Measurements from ENCODE around the gene STKLD1.
"Not testable (repeated sequence)": the region's sequence is repeated elsewhere in the genome, so short reads cannot be mapped to it uniquely, and the experiment has no call there.

Gene STKLD1

DNA sequence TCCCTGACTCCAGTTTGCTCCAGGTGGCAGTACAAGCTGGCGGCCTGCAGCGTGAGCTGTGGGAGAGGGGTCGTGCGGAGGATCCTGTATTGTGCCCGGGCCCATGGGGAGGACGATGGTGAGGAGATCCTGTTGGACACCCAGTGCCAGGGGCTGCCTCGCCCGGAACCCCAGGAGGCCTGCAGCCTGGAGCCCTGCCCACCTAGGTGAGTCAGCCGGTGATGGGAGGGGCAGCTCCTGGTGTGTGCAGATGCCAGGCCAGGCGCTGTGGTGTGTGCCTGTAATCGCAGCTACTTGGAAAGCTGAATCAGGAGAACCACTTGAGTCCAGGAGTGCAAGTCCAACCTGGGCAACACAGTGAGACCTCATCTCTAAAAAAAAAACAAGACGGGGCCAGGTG lies 73.6 kb downstream of the STKLD1 start:
- no peak for DNase-seq

GRCh38 chr9:133451865-133452264 lies 75.7 kb downstream of the STKLD1 start:
- DNase-seq, result not testable (repeated sequence)

DNA sequence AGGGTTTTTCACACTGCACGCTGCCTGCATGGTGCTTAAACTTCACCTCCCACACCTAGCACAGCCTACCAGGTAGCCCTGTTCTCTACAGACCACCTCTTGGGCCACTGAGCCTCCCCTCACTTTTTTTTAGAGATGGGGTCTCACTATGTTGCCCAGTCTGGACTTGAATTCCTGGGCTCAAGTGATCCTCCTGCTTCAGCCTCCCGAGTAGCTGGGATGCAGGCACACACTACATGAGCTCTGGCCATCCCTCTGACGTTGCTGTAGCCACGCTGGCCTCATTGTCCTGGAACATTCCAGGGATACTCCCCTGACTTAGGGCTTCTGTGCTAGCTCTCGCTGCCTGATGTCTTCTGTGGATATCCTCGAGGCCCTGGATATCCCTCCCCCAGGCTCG lies 76.4 kb downstream of the STKLD1 start:
- no peak for DNase-seq

DNA sequence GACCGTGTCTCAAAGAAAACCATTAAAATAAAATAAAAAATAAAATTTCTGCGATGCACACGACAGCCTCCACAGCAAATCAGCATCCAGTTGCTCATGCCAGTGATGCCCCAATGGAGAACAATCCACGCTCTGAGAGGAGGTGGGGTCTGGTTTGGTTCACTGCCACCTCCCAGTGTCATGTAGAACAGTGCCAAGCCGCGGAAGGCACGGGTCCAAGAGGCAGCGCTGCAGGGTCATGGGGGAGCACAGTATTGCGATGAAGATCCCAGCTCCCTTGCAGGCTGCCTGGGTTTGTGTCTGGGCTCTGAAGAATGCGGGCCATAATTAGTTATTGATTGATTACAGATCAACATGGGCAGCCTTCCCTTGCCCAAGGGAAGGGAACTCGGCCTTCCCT lies 77.5 kb downstream of the STKLD1 start:
- DNase-seq, result no peak

DNA sequence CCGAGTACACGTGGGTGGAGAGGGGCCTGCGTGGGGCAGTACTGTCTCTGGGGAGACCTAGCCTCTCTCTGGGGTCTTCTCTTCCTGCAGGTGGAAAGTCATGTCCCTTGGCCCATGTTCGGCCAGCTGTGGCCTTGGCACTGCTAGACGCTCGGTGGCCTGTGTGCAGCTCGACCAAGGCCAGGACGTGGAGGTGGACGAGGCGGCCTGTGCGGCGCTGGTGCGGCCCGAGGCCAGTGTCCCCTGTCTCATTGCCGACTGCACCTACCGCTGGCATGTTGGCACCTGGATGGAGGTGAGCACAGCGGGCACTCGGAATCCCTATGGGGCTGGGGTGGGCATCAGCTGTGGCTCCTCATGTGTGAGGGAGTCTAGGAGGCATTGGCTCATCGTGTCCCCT lies 78.2 kb downstream of the STKLD1 start:
- DNase-seq, result no peak

GRCh38 chr9:133454943-133455673 lies 78.9 kb downstream of the STKLD1 start:
- no peak for DNase-seq
